Measurements from ENCODE around the gene MAPK8IP1. TPM values are rescaled to one million over a fixed set of nuclear protein-coding genes. Genes with fewer than 3 reads are reported as not detected.

Gene MAPK8IP1
- total RNA-seq, 1 experiment from 2014 or later: 13.6 TPM

- Histone ChIP-seq H3K79me2 (ENCODE audit: low read depth) (peaks cover 16% of the 10 kb centered on the region; the same call in 1 of the 2 replicates), H3K9me3 (ENCODE audit: insufficient read depth, low read depth) (no peaks in the 10 kb centered on the region), H3K36me3 (ENCODE audit: low read depth) (no peaks in the 10 kb centered on the region), H3K4me1 (replicated peaks; ENCODE audit: insufficient read depth) (peaks cover 18% of the 10 kb centered on the region), H3F3A (ENCODE audit: insufficient read depth, low read depth) (peaks cover 8% of the 10 kb centered on the region; the same call in 1 of the 2 replicates), H3K27ac (peak within 1 kb of the TSS; percentile 30; the same call in 1 of the 2 replicates), H3K4me2 (peak within 1 kb of the TSS; percentile 80), H2AFZ (peak within 1 kb of the TSS; percentile 99), H3K4me3 (peak within 1 kb of the TSS; percentile 91), H3K27me3 (ENCODE audit: insufficient read depth, low read depth) (no peaks in the 10 kb centered on the region), H4K20me1 (ENCODE audit: insufficient read depth) (peaks cover 9% of the 10 kb centered on the region; the same call in 1 of the 2 replicates), H3K9me2 (ENCODE audit: insufficient read depth) (no peaks in the 10 kb centered on the region)
- TF ChIP-seq CTCF (conservative IDR thresholded peaks at IDR 0.05) (no peak), EZH2 (IDR thresholded peaks at IDR 0.05; ENCODE audit: low read depth) (no peak)
- ChIA-PET CTCF (interaction anchor here (0.7 kb wide), 3 partner anchors 11 to 76 kb away, joined by 3 to 7 read pairs (median 5); no protein-coding TSS in a partner anchor), POLR2A (ENCODE audit: unreplicated experiment) (interaction anchor here (0.5 to 1.1 kb wide), 10 partner anchors 26 to 1279 kb away, joined by 3 to 22 read pairs (median 3); no protein-coding TSS in a partner anchor)
- intact Hi-C loops (cut with micrococcal nuclease; ENCODE audit: unreplicated experiment): loop anchor here (1.0 to 10.0 kb wide), 4 partner anchors 43 to 542 kb away; partner anchors contain the start of gene PEX16
- peak; percentile 88 to 100 for DNase-seq
- TSS peak; percentile 94 for BruUV-seq (replicated peaks)
These were observed 38.2 kb upstream of the MAPK8IP1 start, which contains the start of gene CRY2 for GRCh38 chr11:45846974-45847910. Gene CRY2 (plus strand): TSS chr11:45847475. CDS start chr11:45847491, 16 bp downstream.

DNA sequence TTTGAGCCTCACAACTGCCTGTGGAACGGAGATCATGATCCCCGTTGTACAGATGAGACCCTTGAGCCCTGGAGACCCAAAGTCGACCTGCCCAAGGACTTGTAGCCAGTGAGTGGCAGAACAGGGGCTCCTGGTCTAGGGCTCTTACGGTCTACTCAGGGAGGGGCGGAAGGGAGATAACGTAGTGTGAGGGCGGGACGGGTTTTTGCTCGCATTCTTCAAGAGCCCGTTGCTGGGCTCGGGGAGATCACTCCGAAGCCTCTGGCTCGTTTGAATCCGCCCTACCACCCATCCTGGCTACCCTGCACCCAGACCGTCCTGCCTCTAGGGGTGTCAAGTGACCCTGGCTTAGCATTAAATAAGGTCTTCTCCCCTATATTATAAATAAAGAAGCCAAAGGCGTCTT, 37.5 kb upstream of the MAPK8IP1 start:
- TF ChIP-seq EZH2 (IDR thresholded peaks at IDR 0.05; ENCODE audit: low read depth) (no peak), CTCF (conservative IDR thresholded peaks at IDR 0.05) (no peak)
- Histone ChIP-seq H3K27me3 (ENCODE audit: insufficient read depth, low read depth) (no peaks in the 10 kb centered on the region), H3K9me2 (ENCODE audit: insufficient read depth) (no peaks in the 10 kb centered on the region), H3K9me3 (ENCODE audit: insufficient read depth, low read depth) (no peaks in the 10 kb centered on the region), H3K4me1 (replicated peaks; ENCODE audit: insufficient read depth) (peaks cover 18% of the 10 kb centered on the region), H3K27ac (peak overlapping the region; percentile 30; the same call in 1 of the 2 replicates), H3F3A (ENCODE audit: insufficient read depth, low read depth) (peaks cover 8% of the 10 kb centered on the region; the same call in 1 of the 2 replicates), H3K4me3 (peak overlapping the region; percentile 91), H3K4me2 (peak overlapping the region; percentile 80), H2AFZ (peak overlapping the region; percentile 99), H3K36me3 (ENCODE audit: low read depth) (no peaks in the 10 kb centered on the region), H4K20me1 (ENCODE audit: insufficient read depth) (peaks cover 15% of the 10 kb centered on the region; the same call in 1 of the 2 replicates), H3K79me2 (ENCODE audit: low read depth) (peaks cover 16% of the 10 kb centered on the region; the same call in 1 of the 2 replicates)
- peak; percentile 45 to 52 for DNase-seq
- CTCF ChIA-PET: no interaction called here
- BruUV-seq (replicated peaks): no TSS peak
- POLR2A ChIA-PET (ENCODE audit: unreplicated experiment): interaction anchor here (0.6 kb wide), 1 partner anchor 25 kb away, joined by 8 read pairs; no protein-coding TSS in a partner anchor
- intact Hi-C loops (cut with micrococcal nuclease; ENCODE audit: unreplicated experiment): loop anchor here (1.0 to 10.0 kb wide), 4 partner anchors 44 to 541 kb away; partner anchors contain the start of gene PEX16

- Histone ChIP-seq H3K9me2 (ENCODE audit: insufficient read depth) (no peaks in the 10 kb centered on the region), H3K79me2 (ENCODE audit: low read depth) (peaks cover 16% of the 10 kb centered on the region; the same call in 1 of the 2 replicates), H3F3A (ENCODE audit: insufficient read depth, low read depth) (peaks cover 3% of the 10 kb centered on the region; the same call in 1 of the 2 replicates), H3K4me3 (peak overlapping the region; percentile 91), H3K27me3 (ENCODE audit: insufficient read depth, low read depth) (no peaks in the 10 kb centered on the region), H4K20me1 (ENCODE audit: insufficient read depth) (peaks cover 16% of the 10 kb centered on the region; the same call in 1 of the 2 replicates), H3K27ac (no peak overlapping the region), H3K4me1 (replicated peaks; ENCODE audit: insufficient read depth) (peaks cover 14% of the 10 kb centered on the region), H3K36me3 (ENCODE audit: low read depth) (no peaks in the 10 kb centered on the region), H2AFZ (peak overlapping the region; percentile 99; the same call in 1 of the 2 replicates), H3K4me2 (peak overlapping the region; percentile 80), H3K9me3 (ENCODE audit: insufficient read depth, low read depth) (no peaks in the 10 kb centered on the region)
- CTCF ChIA-PET: no interaction called here
- POLR2A ChIA-PET (ENCODE audit: unreplicated experiment): no interaction called here
- BruUV-seq (replicated peaks): no TSS peak
- no peak for DNase-seq
- no peak for TF ChIP-seq EZH2 (IDR thresholded peaks at IDR 0.05; ENCODE audit: low read depth)
- TF ChIP-seq CTCF (conservative IDR thresholded peaks at IDR 0.05): no peak
- intact Hi-C loops (cut with micrococcal nuclease; ENCODE audit: unreplicated experiment): loop anchor here (5.0 to 10.0 kb wide), 2 partner anchors 69 to 386 kb away; partner anchors contain the start of gene PEX16
These were observed 36.8 kb upstream of the MAPK8IP1 start for GRCh38 chr11:45848654-45849081.

Data from PC-9 (cell line).